ENCODE measurements around the gene TRMU.

Gene TRMU

GRCh38 chr22:46337870-46338269 lies 2.4 kb downstream of the TRMU start:
- no peak for DNase-seq

DNA sequence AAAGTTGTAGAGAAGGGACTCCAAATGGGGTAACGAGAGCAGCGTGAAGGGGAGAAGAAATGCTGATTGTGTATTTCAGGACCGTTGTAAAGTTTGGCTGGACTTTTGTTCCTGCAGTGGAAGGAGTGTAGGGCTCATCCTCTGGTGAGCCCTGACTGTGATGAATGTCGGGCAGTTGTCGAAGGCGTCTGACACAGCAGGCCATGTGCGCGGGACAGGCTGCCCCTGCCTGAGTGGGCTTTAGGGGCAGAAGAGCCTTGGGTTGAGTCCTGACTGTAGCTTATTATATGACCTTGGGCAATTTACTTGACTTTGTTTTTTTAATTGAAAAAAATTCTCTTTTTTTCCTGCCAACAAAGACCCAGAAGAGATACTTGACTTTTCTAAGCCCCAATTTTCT lies 3.1 kb downstream of the TRMU start:
- DNase-seq: no peak

DNA sequence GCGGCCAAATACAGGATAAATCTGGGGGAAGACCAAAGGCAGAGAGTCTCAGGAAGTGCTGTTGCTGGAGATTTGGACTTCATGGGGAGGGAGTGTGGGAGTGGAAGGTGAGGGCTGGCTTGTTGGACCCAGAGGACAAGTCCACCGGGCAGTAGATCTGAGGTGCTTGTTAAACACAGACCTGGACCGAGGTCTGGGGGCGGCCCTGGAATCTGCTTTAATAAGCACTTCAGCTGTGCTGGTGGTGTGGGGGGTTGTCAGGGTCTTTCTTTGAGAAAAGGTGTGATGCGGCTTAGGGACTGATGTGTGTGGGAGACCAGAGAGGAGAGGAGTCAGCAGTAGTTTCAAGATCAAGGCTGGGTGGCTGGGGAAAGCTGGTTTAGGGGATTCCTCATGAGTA lies 4.4 kb downstream of the TRMU start:
- DNase-seq: no peak

GRCh38 chr22:46340676-46341075 lies 5.2 kb downstream of the TRMU start:
- no peak for DNase-seq

- no peak for DNase-seq
Observed at GRCh38 chr22:46346680-46347405, 11.3 kb downstream of the TRMU start.

DNA sequence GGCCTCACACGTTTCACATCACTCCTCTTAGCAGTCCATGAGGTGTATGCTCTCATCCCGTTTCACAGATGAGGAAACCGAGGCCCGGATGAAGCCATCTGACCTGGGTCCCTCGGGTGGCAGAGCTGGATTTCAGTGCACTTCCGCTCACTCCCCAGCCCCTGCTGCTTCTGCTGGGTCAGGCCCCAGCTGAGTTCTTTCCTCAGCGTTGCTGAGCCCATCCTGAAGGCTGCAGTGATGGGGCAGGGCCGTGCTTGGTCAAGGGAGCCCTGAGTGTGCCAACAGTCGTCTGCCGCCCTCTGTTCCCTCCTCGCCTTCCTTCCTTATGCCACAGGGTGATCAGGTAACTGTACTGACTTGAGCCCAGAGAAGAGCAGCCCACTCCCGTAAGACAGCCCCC lies 12.1 kb downstream of the TRMU start:
- no peak for DNase-seq

GRCh38 chr22:46348099-46348695 lies 12.7 kb downstream of the TRMU start:
- DNase-seq: no peak

- DNase-seq: no peak
Observed at GRCh38 chr22:46349238-46349637, 13.7 kb downstream of the TRMU start.

DNA sequence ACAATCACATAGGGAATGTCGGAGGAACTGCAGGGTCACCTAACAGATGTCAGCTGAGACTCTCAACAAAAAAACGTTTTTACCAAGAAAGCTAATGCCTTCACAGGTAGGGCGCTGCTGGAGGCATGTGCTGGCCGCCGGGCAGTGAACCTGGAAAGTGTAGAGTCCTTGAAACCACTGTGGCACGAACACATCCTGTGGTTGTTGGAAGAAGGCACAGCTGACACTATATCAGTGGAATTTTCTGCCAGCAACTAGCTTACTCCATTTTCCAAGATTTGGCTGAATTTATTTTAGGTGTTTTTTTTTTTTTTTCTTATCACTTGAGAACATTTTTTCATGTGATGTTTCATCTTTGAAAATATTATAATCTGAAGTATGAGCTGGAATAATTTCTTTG lies 14.2 kb downstream of the TRMU start:
- no peak for DNase-seq

- no peak for DNase-seq
Observed at GRCh38 chr22:46350121-46350520, 14.6 kb downstream of the TRMU start.

DNA sequence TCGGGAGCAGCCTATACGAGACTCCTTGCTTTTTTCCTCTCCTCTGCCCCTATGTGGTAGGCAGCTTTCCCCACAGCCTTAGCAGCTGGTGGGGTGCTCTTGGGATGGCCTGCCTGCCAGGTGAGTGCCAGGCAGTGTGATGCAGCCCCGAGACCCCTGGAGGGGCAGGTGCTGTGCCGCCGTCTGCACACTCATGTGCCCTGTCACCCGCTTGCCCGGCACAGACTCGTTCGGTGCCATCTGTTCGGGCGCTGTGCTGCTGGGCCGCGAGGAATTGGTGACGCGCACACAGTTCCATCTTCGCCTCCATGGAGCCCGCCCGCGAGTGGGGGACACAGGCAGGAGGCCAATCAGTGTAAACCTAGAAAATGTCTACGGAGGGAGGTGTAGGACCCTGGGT lies 15.1 kb downstream of the TRMU start:
- DNase-seq: no peak

DNA sequence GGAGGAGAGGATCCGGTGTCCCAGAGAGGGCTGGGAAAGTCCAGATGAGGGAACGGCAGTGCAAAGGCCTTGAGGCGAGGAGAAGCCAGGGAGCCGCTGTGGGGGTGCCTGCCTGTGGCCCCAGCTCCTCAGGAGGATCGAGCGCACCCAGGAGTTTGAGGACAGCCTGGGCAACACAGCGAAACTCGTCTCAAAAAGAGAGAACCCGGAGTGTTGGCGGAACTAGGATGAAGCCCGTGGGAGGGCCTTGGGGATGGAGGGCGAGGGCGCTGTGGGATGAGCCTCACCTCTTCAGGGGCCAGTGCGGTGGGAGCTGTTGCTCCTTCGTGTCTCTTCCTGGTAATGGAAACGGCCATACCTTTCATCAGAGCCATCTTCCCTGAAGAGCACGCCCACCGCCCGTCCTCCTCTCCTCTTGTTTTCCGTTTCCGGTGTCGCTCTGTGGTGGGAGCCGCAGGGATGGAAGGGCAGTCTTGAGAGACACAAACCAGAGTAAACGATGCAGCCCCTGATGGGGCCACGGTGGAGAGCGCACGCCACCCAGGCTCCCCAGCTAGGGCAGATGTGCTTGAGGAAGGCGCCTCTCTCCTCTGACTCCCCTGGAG lies 15.7 kb downstream of the TRMU start:
- DNase-seq: no peak

GRCh38 chr22:46351767-46352166 lies 16.3 kb downstream of the TRMU start:
- DNase-seq: no peak

GRCh38 chr22:46352276-46352675 lies 16.8 kb downstream of the TRMU start:
- no peak for DNase-seq

- no peak for DNase-seq
Observed at GRCh38 chr22:46352691-46353386, 17.3 kb downstream of the TRMU start.

- DNase-seq: no peak
Observed at GRCh38 chr22:46353483-46354105, 18.1 kb downstream of the TRMU start.

GRCh38 chr22:46354176-46354992 lies 18.9 kb downstream of the TRMU start:
- no peak for DNase-seq

DNA sequence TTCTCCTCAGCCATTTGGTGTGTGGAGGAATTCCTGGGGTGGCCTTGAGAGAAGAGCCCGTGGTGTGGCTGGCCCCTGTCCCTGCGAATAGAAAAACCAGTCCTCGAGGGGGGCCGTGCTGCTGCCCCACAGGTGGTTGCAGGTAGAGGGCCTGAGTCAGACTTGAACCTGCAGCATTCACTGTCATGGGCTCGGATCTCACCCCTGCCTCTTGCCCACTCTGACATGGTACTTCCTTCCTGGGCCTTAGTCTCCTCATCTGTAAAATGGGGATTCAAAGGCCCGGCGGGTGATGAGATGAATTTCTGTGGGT lies 19.4 kb downstream of the TRMU start:
- DNase-seq: no peak

DNA sequence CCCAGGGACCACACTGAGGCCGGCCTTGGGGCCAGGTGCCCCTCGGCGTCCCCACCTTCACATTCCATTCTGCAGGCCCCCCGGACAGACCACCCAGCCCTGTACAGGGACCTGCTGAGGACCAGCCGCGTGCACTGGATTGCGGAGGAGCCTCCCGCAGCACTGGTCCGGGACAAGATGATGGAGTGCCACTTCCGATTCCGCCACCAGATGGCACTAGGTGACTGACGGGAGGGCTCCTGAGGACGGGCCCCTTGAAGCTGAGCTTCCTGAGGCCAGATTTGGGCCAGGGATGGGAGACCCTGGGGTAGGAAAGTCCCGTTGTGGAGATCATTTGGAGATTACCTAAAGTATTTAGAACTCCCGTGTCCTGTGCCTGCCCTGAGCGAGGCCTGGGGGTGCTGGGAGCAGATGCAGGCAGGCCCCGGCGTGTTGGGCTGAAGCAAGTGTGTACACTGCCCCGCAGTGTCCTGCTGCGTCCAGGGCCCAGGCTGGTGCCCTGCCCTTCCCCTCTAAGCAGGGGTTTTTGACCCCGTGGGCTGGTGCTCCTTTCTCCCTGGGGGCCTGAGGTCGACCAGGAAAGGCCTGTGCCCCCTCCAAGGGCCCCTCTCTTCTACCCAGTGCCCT lies 20.0 kb downstream of the TRMU start:
- DNase-seq: peak; percentile 60 to 63

DNA sequence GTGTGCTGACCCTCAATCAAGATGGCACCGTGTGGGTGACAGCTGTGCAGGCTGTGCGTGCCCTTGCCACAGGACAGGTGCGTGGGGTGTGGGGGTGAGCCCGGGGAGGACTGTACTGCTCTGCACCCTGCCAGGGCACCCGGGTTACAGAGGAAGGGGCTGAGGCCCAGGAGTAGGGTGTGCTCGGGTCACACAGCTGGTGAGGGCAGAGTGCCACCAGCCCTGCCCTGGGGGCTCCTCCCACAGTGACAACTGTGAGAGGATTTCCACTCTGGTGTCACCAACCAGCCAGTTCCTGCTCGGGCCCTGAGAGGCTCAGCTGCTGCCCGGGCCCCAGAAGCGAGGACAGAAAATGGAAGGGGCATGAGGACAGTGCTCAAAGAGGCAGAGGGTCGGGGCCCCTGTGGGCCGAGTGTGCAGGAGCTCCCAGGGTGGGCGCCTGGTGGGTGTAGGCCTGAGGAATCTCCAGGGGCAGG lies 20.5 kb downstream of the TRMU start:
- DNase-seq: no peak

All from inflammatory macrophage (primary cell).